ENCODE data around the gene SLC25A48. TPM values are rescaled to one million over a fixed set of nuclear protein-coding genes. Genes with fewer than 3 reads are reported as not detected.

Gene SLC25A48
- total and polyA plus RNA-seq, 2 of the 4 experiments (the other 2 are of a cell fraction), result not detected

- ATAC-seq (ENCODE audit: low read depth) (no peak), DNase-seq (no peak)
- ChIA-PET POLR2A (ENCODE audit: unreplicated experiment) (no interaction called here), CTCF (no interaction called here)
- no peak overlapping the region for H3K4ac ChIP-seq (ENCODE audit: low read depth, low read length)
- H4K8ac ChIP-seq (ENCODE audit: low read depth in 2 of 2, low read length in 2 of 2), result no peak overlapping the region
- no peak overlapping the region for H3K18ac ChIP-seq (ENCODE audit: low read depth, low read length)
- no peak overlapping the region for H2BK20ac ChIP-seq (ENCODE audit: low read depth, low read length)
- no peak overlapping the region for H3K4me3 ChIP-seq (ENCODE audit: insufficient read depth, low read depth, low read length)
- no peaks in the 10 kb centered on the region for H3K36me3 ChIP-seq (ENCODE audit: control insufficient read depth, insufficient read depth, low read length)
- no peak for TF ChIP-seq POLR2A (IDR thresholded peaks at IDR 0.05; ENCODE audit: low read depth, low read length)
- TF ChIP-seq RAD21 (IDR thresholded peaks at IDR 0.05; ENCODE audit: low read length), result no peak
- TF ChIP-seq MXI1 (IDR thresholded peaks at IDR 0.05; ENCODE audit: borderline replicate concordance, low read depth, low read length), result no peak
- no peak for TF ChIP-seq SMC3 (IDR thresholded peaks at IDR 0.05; ENCODE audit: low read depth, low read length)
- TF ChIP-seq USF2 (IDR thresholded peaks at IDR 0.05; ENCODE audit: low read depth, low read length), result no peak
- TF ChIP-seq BHLHE40 (IDR thresholded peaks at IDR 0.05; ENCODE audit: low read depth, low read length), result no peak
- no peak for TF ChIP-seq ELK1 (IDR thresholded peaks at IDR 0.05; ENCODE audit: borderline replicate concordance, low read depth, low read length)
- no peak for TF ChIP-seq RCOR1 (IDR thresholded peaks at IDR 0.05; ENCODE audit: insufficient replicate concordance, low read length)
- TF ChIP-seq CTCF (conservative IDR thresholded peaks at IDR 0.05; ENCODE audit: low read depth, low read length), result no peak
- no peak for TF ChIP-seq MAFK (IDR thresholded peaks at IDR 0.05; ENCODE audit: low read depth, low read length)
- TF ChIP-seq RFX5 (IDR thresholded peaks at IDR 0.05; ENCODE audit: low read depth, low read length), result no peak
- no peak for TF ChIP-seq CHD1 (IDR thresholded peaks at IDR 0.05; ENCODE audit: low read depth, low read length)
- no peak for TF ChIP-seq FOS (IDR thresholded peaks at IDR 0.05; ENCODE audit: low read depth, low read length)
- no peak for TF ChIP-seq NFE2L2 (IDR thresholded peaks at IDR 0.05; ENCODE audit: low read depth, low read length)
- TF ChIP-seq MAZ (IDR thresholded peaks at IDR 0.05; ENCODE audit: borderline replicate concordance, low read depth, low read length), result no peak
- TF ChIP-seq CEBPB (IDR thresholded peaks at IDR 0.05; ENCODE audit: low read depth, low read length), result no peak
- H3K79me1 ChIP-seq (ENCODE audit: low read depth in 1 of 2, low read length in 2 of 2), result no peaks in the 10 kb centered on the region
- H3K56ac ChIP-seq (ENCODE audit: extremely low read depth, insufficient read depth, low read length), result no peak overlapping the region
- H2AK5ac ChIP-seq (ENCODE audit: low read depth, low read length), result no peak overlapping the region
- dilution Hi-C loops (cut with HindIII; ENCODE audit: low sequenced_read_pairs, unreplicated experiment) (no loop called here), intact Hi-C loops (cut with micrococcal nuclease) (no loop called here), in situ Hi-C loops (cut with MboI; ENCODE audit: low sequenced_read_pairs) (no loop called here)
- H3K27me3 ChIP-seq (ENCODE audit: control insufficient read depth, insufficient read depth, low read length), result no peaks in the 10 kb centered on the region; the same call in 1 of the 2 replicates
- no peak overlapping the region for H4K5ac ChIP-seq (ENCODE audit: low read depth, low read length)
- H3K14ac ChIP-seq (replicated peaks; ENCODE audit: low read depth, low read length), result no peak overlapping the region
- WGBS, 2 experiments (ENCODE audit: extremely low coverage in 2 of 2, insufficient read length in 1 of 2), result 60% methylated on average over 2 of the region's 6 CpGs; no CpG with 5 or more reads in 1 of the 2 experiments
- no TSS peak for BruUV-seq (replicated peaks)
- no peaks in the 10 kb centered on the region for H3K9me1 ChIP-seq (ENCODE audit: insufficient read depth, low read length)
- H2AFZ ChIP-seq (replicated peaks; ENCODE audit: low read length, poor library complexity), result no peak overlapping the region
- no peak overlapping the region for H2AK9ac ChIP-seq (replicated peaks; ENCODE audit: low read depth, low read length, poor library complexity)
- no peaks in the 10 kb centered on the region for H3K4me1 ChIP-seq (ENCODE audit: control insufficient read depth, insufficient read depth, low read length)
- H3K4me2 ChIP-seq (ENCODE audit: low read depth, low read length), result no peak overlapping the region
- H2BK15ac ChIP-seq (ENCODE audit: low read depth, low read length), result no peak overlapping the region
- no peak overlapping the region for H3K9ac ChIP-seq (ENCODE audit: low read depth, low read length)
- no peak overlapping the region for H2BK5ac ChIP-seq (ENCODE audit: low read depth, low read length, poor library complexity, severe bottlenecking)
- no peak overlapping the region for H3K23ac ChIP-seq (ENCODE audit: low read depth, low read length)
- no peak overlapping the region for H2BK120ac ChIP-seq (ENCODE audit: low read depth, low read length)
- no peak overlapping the region for H3K27ac ChIP-seq (ENCODE audit: insufficient read depth, low read length)
- no peak overlapping the region for H4K91ac ChIP-seq (ENCODE audit: insufficient read depth, low read depth, low read length)
- H4K20me1 ChIP-seq (ENCODE audit: insufficient read depth, low read length), result no peaks in the 10 kb centered on the region
- no peaks in the 10 kb centered on the region for H3K9me3 ChIP-seq (ENCODE audit: control insufficient read depth, insufficient read depth, low read length)
Observed at GRCh38 chr5:135850671-135851070, 16.2 kb downstream of the SLC25A48 start.
